Fibroblast of villous mesenchyme (primary cell): ENCODE measurements around the gene PTGS2. TPM values are rescaled to one million over a fixed set of nuclear protein-coding genes. Genes with fewer than 3 reads are reported as not detected.
A peak's percentile ranks its signal among the peaks of the same experiment; 100 is the strongest.
"Not testable (repeated sequence)": the region's sequence is repeated elsewhere in the genome, so short reads cannot be mapped to it uniquely, and the experiment has no call there.

Experiments
- DNase-seq: peaks from one replicate; pipeline ENCODE4 v3.0.0-alpha.2; 2010; ENCODE audit warnings: low read depth
- H3K4me3 ChIP-seq: 2 replicates; pipeline ENCODE4 v1.5.1; 2011; ENCODE audit warnings: low read depth, mild to moderate bottlenecking, low read length
- CTCF ChIP-seq: IDR thresholded peaks from 2 replicates; pipeline ENCODE4 v1.5.1; 2012; ENCODE audit warnings: low read depth, mild to moderate bottlenecking, low read length; ENCODE audit not compliant: insufficient read depth
- total RNA-seq: library from RNA; depleted of rRNA; stranded (reverse); fragments of >200 nt; gene quantifications from 2 replicates; pipeline ENCODE4 v1.2.3, GENCODE V29; 2012

The PTGS2 gene
- total RNA-seq, 1 donor = 3.0 TPM

- no peak for TF ChIP-seq CTCF
- no peak for DNase-seq
- H3K4me3 ChIP-seq = no peak overlapping the region
Observed at GRCh38 chr1:186657481-186657880, 22.7 kb downstream of the PTGS2 start.

- no peak overlapping the region for H3K4me3 ChIP-seq
- DNase-seq = no peak
- no peak for TF ChIP-seq CTCF
Observed at GRCh38 chr1:186655876-186656275, 24.3 kb downstream of the PTGS2 start.

GRCh38 chr1:186654741-186655140 lies 25.5 kb downstream of the PTGS2 start:
- no peak for TF ChIP-seq CTCF
- H3K4me3 ChIP-seq = no peak overlapping the region
- no peak for DNase-seq

GRCh38 chr1:186653312-186653711 lies 26.9 kb downstream of the PTGS2 start:
- H3K4me3 ChIP-seq = no peak overlapping the region
- TF ChIP-seq CTCF = no peak
- DNase-seq = no peak

GRCh38 chr1:186648613-186649012 lies 31.6 kb downstream of the PTGS2 start:
- DNase-seq = no peak
- no peak overlapping the region for H3K4me3 ChIP-seq
- no peak for TF ChIP-seq CTCF

GRCh38 chr1:186647985-186648384 lies 32.2 kb downstream of the PTGS2 start:
- H3K4me3 ChIP-seq, DNase-seq: not testable (repeated sequence)

- H3K4me3 ChIP-seq = no peak overlapping the region
- DNase-seq = no peak
- no peak for TF ChIP-seq CTCF
Observed at GRCh38 chr1:186643614-186644013, 36.6 kb downstream of the PTGS2 start.

GRCh38 chr1:186637567-186637966 lies 42.7 kb downstream of the PTGS2 start:
- DNase-seq = not testable (repeated sequence)
- peak overlapping the region; percentile 54 for H3K4me3 ChIP-seq
